HG02981 (cell line): ENCODE measurements around the gene FRYL.

Experiments
- ATAC-seq: cut with Tn5 transposase; IDR thresholded peaks from one replicate; pipeline ENCODE4 v1.9.1; 2021; ENCODE audit warnings: mild to moderate bottlenecking, moderate library complexity; ENCODE audit not compliant: unreplicated experiment

Gene FRYL

DNA sequence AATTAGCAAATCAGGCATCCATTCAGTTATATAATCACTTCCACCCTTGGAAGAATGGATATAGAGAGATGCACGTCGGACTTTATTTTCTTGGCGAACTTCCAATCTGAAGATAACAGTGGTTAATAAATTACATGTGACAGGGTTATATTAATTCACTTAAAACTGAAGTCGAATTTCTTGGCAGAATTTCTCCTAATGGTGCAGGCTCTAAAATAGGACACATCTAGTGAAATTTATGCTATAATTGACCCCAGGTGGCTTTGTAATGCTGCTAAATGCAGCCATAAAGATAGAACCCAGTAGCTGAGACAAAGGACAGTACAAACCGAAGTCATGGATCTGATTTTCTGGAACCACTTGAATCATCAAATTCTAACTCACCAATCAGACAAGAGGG lies 317.7 kb downstream of the FRYL start:
- no peak for ATAC-seq

DNA sequence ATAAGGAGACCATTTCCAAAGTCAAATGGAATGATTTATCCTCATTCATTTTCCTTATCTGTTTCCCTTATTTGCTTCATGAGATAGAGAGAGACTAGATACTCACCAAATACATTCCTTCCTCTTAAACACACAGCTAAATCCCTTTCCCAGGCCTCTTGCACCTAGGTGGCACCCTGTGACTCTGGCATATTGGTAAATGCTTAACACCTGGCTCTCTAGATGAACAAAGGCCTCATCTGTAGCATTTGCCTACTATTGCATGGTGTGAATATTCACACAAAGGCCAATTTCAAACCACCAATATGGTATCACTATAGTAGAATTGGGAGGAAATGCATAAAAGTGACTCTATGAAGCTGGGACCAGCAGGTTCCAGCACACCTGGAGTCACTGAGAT lies 319.1 kb downstream of the FRYL start:
- no peak for ATAC-seq

DNA sequence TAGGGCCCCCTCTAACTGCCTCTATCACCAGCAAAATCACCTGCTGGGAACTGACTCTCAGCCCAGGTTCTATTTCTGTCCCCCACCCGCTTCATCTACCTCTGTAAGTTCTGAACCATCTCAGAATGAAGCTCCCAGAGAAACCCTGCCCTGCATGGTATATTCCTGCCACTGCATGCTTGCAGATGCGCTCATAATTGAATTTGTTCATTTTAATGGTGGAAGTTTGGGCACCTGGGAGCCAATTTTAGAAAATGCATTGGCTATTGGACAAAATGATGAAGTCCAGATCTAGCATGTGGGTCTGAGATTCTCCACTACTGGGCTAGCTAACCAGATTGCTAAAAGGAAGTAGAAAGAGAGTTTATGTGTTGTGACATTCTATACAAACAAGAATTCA lies 325.5 kb downstream of the FRYL start:
- ATAC-seq: no peak

DNA sequence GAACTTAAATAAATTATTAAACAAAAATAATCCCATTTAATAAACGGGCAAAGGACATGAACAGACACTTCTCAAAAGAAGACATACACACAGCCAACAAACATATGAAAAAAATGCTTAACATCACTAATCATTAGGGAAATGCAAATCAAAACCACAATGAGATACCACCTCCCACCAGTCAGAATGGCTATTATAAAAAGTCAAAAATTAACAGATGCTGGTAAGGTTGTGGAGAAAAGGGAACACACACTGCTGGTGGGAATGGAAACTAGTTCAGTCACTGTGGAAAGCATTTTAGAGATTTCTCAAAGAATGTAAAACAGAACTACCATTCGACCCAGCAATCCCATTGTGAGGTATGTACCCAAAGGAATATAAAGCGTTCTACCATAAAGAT lies 328.4 kb downstream of the FRYL start:
- ATAC-seq: peak; percentile 60

DNA sequence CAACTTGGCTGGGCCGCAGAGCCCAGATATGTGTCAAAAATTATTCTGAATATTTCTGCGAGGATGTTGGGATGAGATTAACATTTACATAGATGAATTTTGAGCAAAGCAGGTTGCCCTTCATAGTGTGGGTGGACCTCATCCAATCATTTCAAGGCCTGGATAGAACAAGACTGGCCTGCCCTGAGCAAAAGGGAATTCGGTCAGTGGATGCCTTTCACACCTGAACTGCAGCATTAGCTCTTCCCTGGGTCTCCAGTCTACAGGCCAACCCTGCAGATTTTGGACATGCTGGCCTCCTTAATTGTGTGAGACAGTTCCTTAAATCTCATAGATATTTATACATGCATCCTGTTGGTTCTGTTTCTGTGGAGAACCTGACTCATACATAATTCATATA lies 329.3 kb downstream of the FRYL start:
- ATAC-seq: no peak

DNA sequence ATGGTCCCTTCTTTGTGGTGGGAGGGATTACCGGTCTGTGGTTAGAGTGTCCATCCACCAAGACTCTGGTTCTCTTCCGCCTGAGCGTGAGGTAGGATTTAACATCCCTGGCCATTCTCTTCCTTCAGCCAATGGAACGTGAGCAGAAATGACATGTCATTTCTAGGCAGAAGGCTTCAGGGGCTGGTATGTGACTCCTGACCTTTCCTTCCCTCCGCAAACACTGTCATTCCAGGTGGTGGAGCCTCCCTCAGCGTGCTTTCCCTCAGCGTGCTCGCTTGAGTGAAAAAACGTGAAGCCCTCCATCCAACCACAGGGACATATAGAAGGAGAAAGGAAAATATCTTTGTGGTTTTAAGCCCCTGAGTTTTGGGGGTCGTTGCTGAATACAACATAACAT lies 330.9 kb downstream of the FRYL start:
- no peak for ATAC-seq
